ENCODE data around the gene PARL. TPM values are rescaled to one million over a fixed set of nuclear protein-coding genes. Genes with fewer than 3 reads are reported as not detected.
"Not testable (repeated sequence)": the region's sequence is repeated elsewhere in the genome, so short reads cannot be mapped to it uniquely, and the experiment has no call there.

PARL gene
- total RNA-seq, 1 donor: 25.0 TPM

- no peak for DNase-seq (ENCODE audit: low read depth in 2 of 3, low spot score in 2 of 3)
These were observed 88.3 kb downstream of the PARL start for GRCh38 chr3:183796372-183796771.

DNA sequence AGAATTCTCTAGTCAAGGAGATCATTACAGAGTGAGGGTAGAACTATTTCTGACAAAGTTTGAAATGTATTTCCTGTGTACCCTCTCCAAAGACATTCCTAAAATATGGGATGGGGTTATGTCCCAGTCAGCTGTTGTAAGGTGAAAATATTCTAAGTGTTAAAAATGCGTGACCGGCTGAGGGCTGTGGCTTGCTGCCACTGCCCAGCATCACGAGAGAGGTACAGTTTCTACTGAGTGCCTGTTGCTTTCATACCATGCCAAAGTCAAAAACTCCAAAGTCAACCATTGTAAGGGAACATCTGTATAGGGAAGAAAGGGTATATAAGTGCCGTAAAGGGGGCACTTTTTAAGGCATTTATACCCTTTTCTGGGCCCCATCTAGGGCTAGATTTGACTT is 90.2 kb downstream of the PARL start:
- no peak for DNase-seq (ENCODE audit: low read depth in 2 of 3, low spot score in 2 of 3)

- DNase-seq (ENCODE audit: low read depth in 2 of 3, low spot score in 2 of 3): no peak
These were observed 91.7 kb downstream of the PARL start for GRCh38 chr3:183792976-183793375.

- DNase-seq (ENCODE audit: low read depth in 2 of 3, low spot score in 2 of 3): no peak
These were observed 94.0 kb downstream of the PARL start for GRCh38 chr3:183790700-183791099.

DNA sequence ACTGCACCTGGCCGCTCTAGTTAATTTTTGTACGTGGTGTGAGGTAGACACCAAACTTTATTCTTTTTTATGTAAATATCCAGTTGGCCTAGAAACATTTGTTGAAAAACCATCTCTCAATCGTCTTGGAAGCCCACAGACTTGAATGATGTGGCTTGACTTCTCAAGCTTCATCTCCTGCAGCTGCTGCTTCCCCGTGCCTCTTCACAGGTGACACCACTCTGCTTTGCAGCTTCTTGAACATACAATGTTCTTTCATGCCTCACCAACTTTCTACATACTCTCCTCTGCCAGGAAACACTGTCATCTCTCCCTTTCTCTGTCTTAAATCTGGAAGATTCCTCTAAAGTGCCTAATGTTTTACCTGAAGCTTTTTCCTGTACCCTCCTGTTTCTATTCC is 94.9 kb downstream of the PARL start:
- DNase-seq (ENCODE audit: low read depth in 2 of 3, low spot score in 2 of 3): no peak

DNA sequence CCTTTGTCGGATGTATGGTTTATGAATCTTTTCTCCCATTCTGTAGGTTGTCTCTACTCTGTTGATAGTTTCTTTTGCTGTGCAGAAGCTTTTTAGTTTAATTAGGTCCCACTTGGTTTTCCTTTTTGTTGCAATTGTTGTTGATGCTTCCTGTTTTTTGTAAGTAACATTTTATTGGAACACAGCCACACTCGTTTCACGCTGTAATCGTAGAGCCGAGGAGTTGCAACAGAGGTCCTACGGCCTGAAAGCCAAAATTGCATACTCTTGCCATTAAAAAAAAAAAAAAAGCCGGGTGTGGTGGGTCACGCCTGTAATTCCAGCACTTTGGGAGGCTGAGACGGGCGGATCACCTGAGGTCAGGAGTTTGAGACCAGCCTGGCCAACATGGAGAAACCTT is 100.2 kb downstream of the PARL start:
- not testable (repeated sequence) for DNase-seq (ENCODE audit: low read depth in 2 of 3, low spot score in 2 of 3)

DNA sequence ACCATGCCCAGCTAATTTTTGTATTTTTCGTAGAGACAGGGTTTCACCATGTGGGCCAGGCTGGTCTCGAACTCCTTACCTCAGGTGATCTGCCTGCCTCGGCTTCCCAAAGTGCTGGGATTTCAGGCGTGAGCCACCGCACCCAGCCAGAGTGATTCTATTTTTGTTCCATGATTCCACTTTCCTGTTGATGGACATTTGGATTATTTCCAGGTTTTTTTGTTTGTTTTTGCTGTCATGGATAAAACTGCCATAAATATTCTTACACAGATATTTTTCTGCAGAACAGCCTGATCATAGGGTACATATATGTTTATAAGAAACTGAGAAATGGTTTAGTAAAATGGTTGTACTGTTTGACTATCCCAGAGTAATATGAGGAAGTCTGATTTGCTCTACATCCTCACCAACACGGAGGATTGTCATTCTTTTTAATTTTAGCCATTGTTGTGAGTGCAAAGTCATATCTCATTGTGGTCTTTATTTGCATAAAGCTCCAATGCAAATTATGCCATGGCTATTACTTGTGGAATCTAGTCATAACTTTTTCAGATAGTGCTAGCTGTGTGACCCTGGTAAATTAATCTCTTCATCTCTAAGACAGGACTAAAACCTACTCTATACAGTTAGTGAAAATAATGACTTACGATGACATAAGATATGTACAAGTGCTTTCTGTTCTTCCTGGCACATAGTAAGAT is 102.0 kb downstream of the PARL start:
- no peak for DNase-seq (ENCODE audit: low read depth in 2 of 3, low spot score in 2 of 3)

DNA sequence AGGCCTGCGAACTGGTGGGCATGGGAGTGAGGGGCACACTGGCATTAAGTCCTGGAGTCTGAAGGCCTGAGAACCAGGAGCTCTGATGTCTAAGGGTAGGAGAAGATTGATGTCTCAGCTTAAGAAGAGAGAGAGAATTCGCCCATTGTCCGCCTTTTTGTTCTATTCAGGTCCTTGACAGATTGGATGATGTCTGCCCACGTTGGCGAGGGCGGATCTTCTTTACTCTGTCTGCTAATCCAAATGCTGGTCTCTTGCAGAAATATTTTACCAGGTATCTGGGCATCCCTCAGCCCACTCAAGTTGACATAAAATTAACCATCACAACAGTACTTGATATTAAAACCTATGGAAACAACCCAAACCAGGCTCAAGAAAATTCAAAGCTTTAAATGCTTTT is 103.4 kb downstream of the PARL start:
- no peak for DNase-seq (ENCODE audit: low read depth in 2 of 3, low spot score in 2 of 3)

DNA sequence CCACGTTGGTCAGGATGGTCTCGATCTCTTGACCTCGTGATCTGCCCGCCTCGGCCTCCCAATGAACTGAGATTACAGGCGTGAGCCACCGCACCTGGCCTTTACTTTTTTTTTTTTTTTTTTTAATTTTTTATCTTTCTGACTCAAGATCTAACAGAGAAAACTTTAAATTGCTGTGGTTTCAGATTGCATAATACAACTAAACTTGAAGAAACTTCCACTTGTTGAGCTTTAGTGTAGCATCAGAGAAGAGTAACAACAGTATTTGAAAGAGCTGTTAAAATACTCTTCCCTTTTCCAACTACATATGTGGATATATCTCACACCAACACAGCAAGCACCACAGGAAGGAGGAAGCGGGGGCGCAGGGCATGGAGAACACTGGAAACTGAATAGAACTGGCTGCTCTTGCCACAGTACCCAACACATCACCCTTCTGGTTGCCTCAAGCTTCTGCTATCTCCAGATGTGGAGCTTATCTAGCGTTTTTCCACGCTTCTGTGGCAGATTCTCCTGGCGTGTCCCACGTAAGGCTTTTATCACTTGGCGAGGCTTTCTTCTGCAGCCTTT is 104.7 kb downstream of the PARL start:
- DNase-seq (ENCODE audit: low read depth in 2 of 3, low spot score in 2 of 3): no peak

Small RNA genes within 50 kb of the gene (small RNA-seq; reads per million reads assigned to genes)
- not detected for gene MIR4448

Other genes with a start within 250 kb of the PARL start
- 65.2 TPM for gene KLHL24, start 249.3 kb downstream of the PARL start, total RNA-seq
- 40.9 TPM for gene YEATS2, start 187.1 kb downstream of the PARL start, total RNA-seq
- 1.3 TPM for gene MAP6D1, start 59.3 kb downstream of the PARL start, total RNA-seq
- gene ABCC5, start 133.0 kb upstream of the PARL start, total RNA-seq: 18.3 TPM
- gene HTR3D, start 146.9 kb upstream of the PARL start, total RNA-seq: not detected
- gene HTR3C, start 168.2 kb upstream of the PARL start, total RNA-seq: not detected
- not detected for gene HTR3E, start 212.2 kb upstream of the PARL start, total RNA-seq

Data from hematopoietic multipotent progenitor cell (in vitro differentiated cells).